ENCODE data around the gene CCDC27. TPM values are rescaled to one million over a fixed set of nuclear protein-coding genes. Genes with fewer than 3 reads are reported as not detected.

Gene CCDC27
- total RNA-seq, 6 experiments from 2014 or later = not detected

DNA sequence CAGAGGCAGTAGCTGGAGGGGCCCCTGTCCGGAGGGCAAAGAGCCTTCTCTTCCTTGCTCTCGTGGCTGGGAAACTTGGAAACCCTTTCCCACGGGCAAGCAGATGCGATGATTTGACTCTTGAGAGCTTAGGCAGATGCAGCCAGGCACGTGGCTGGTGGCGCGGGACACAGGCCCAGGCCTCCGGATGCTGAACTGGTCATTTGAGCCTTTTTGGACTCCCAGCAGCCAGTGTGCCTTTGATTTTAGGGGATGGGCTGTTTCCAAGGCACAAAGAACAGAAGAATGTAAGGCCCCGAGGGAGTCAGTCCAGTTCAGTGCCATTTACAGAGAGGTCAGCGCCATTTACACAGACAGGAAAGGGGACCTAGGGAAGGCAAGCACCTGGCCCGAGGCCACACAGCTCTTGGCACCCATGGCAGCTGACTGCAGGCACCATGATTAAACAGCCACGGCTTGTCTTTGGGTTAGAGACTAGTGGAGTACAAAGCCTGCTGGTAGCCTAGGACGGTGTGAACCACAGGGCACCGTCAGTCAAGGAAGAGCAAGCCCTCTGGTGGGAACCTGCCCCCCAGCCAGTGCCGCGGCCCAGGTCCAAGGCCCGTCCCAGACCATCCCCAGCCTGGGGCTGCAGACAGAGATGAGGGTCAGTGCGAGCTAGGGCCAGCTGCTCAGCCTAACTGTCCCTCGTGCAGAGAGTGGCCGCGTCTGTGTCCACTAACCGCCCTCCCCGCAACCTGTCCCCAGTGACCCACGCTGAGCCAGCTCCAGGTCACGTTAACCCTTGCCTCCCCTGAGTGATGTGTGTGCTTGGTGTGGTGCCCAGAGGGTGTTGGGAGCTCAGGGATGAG lies 20.4 kb upstream of the CCDC27 start:
- ATAC-seq = no peak
- DNase-seq = no peak

DNA sequence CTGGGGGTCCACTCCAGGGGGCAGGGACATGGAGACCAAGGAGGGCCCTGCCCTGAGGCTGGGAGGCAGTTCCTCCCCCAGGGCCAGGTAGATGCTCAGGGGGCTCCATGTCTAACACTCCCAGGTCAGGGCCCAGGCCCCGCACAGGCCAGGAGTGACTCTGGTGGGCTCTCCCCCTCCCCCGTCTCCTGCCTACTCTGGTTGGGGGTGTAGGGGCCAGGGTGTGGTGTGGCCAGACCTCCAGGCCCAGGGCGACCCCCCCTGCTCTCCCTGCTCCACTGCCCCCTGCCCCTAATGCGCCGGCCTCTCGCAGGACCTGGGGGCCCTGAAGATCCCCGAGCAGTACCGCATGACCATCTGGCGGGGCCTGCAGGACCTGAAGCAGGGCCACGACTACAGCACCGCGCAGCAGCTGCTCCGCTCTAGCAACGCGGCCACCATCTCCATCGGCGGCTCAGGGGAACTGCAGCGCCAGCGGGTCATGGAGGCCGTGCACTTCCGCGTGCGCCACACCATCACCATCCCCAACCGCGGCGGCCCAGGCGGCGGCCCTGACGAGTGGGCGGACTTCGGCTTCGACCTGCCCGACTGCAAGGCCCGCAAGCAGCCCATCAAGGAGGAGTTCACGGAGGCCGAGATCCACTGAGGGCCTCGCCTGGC lies 19.7 kb upstream of the CCDC27 start:
- Histone ChIP-seq H3K9me3 (no peaks in the 10 kb centered on the region), H3K27ac (no peak overlapping the region), H3K4me3 (no peak overlapping the region), H3K4me1 (peaks cover 0 to 8% (median 0%) of the 10 kb centered on the region in 4 donors), H3K36me3 (peaks cover 0 to 11% (median 0%) of the 10 kb centered on the region in 4 donors), H3K27me3 (no peaks in the 10 kb centered on the region)
- ATAC-seq = no peak
- WGBS (ENCODE audit: insufficient coverage, low coverage, low lambda C conversion rate, missing lambda C conversion rate) = 57% methylated on average over 3 of the region's 37 CpGs
- no peak for TF ChIP-seq POLR2A (IDR thresholded peaks at IDR 0.05)
- TF ChIP-seq CTCF (IDR thresholded peaks at IDR 0.05) = no peak
- intact Hi-C loops (cut with DNase I) = no loop called here
- no peak for DNase-seq

More for the DNA sequence above, 20.4 kb upstream of the CCDC27 start:
- H3K4me1 ChIP-seq = peaks cover 0 to 8% (median 0%) of the 10 kb centered on the region in 4 donors
- no peak overlapping the region for H3K4me3 ChIP-seq
- no peak overlapping the region for H3K27ac ChIP-seq
- WGBS (ENCODE audit: insufficient coverage, low coverage, low lambda C conversion rate, missing lambda C conversion rate) = 60% methylated on average over 1 of the region's 25 CpGs
- H3K36me3 ChIP-seq = peaks cover 0 to 9% (median 0%) of the 10 kb centered on the region in 4 donors
- intact Hi-C loops (cut with DNase I) = no loop called here
- TF ChIP-seq POLR2A (IDR thresholded peaks at IDR 0.05) (no peak), CTCF (IDR thresholded peaks at IDR 0.05) (no peak)
- H3K9me3 ChIP-seq = no peaks in the 10 kb centered on the region
- H3K27me3 ChIP-seq = no peaks in the 10 kb centered on the region

- no peak overlapping the region for H3K27ac ChIP-seq
- peak in 1 of 4 donors; percentile 27 for ATAC-seq
Observed at GRCh38 chr1:3733094-3733882, 19.0 kb upstream of the CCDC27 start.

More at GRCh38 chr1:3733094-3733882, 19.0 kb upstream of the CCDC27 start:
- TF ChIP-seq CTCF (IDR thresholded peaks at IDR 0.05) (no peak), POLR2A (IDR thresholded peaks at IDR 0.05) (no peak)
- Histone ChIP-seq H3K27me3 (no peaks in the 10 kb centered on the region), H3K9me3 (no peaks in the 10 kb centered on the region), H3K4me1 (peaks cover 0 to 8% (median 0%) of the 10 kb centered on the region in 4 donors), H3K36me3 (peaks cover 0 to 18% (median under 1%) of the 10 kb centered on the region in 4 donors), H3K4me3 (no peak overlapping the region)
- WGBS (ENCODE audit: insufficient coverage, low coverage, low lambda C conversion rate, missing lambda C conversion rate) = 69% methylated on average over 7 of the region's 29 CpGs
- intact Hi-C loops (cut with DNase I) = no loop called here
- no peak for DNase-seq

All from right lobe of liver (tissue), 6 donors.